Panc1 (cell line): Measurements from ENCODE around the gene HNF1A.

Experiments used
- POLR2AphosphoS5 ChIP-seq: IDR thresholded peaks from 2 replicates; pipeline ENCODE4 v1.6.1; 2012; ENCODE audit warnings: mild to moderate bottlenecking, low read depth, low read length, moderate library complexity
- TF ChIP-seq, protein P1 (sequence below): fragments of 450-650 bp; IDR thresholded peaks from 2 replicates; pipeline ENCODE4 v1.5.1; 2017; ENCODE audit warnings: mild to moderate bottlenecking

DNA sequence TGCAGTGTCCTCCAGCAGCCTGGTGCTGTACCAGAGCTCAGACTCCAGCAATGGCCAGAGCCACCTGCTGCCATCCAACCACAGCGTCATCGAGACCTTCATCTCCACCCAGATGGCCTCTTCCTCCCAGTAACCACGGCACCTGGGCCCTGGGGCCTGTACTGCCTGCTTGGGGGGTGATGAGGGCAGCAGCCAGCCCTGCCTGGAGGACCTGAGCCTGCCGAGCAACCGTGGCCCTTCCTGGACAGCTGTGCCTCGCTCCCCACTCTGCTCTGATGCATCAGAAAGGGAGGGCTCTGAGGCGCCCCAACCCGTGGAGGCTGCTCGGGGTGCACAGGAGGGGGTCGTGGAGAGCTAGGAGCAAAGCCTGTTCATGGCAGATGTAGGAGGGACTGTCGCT, 22.7 kb downstream of the HNF1A start:
- TF ChIP-seq, protein P1, sequence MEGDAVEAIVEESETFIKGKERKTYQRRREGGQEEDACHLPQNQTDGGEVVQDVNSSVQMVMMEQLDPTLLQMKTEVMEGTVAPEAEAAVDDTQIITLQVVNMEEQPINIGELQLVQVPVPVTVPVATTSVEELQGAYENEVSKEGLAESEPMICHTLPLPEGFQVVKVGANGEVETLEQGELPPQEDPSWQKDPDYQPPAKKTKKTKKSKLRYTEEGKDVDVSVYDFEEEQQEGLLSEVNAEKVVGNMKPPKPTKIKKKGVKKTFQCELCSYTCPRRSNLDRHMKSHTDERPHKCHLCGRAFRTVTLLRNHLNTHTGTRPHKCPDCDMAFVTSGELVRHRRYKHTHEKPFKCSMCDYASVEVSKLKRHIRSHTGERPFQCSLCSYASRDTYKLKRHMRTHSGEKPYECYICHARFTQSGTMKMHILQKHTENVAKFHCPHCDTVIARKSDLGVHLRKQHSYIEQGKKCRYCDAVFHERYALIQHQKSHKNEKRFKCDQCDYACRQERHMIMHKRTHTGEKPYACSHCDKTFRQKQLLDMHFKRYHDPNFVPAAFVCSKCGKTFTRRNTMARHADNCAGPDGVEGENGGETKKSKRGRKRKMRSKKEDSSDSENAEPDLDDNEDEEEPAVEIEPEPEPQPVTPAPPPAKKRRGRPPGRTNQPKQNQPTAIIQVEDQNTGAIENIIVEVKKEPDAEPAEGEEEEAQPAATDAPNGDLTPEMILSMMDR: no peak
- TF ChIP-seq POLR2AphosphoS5: no peak
